HFFc6 (cell line): ENCODE data around the gene PDZRN3. TPM values are rescaled to one million over a fixed set of nuclear protein-coding genes. Genes with fewer than 3 reads are reported as not detected.

Experiments
- DNase-seq: peaks from one replicate; pipeline ENCODE4 v3.0.0-alpha.2; 2018
- H3K27ac Mint-ChIP-seq: 2 replicates; pipeline ENCODE4 v1.8.0; 2020; ENCODE audit warnings: mild to moderate bottlenecking, mixed read lengths
- H3K27me3 Mint-ChIP-seq: 2 replicates; pipeline ENCODE4 v1.8.0; 2021; ENCODE audit warnings: mild to moderate bottlenecking, moderate library complexity, mixed read lengths; ENCODE audit not compliant: insufficient read depth
- H3K36me3 Mint-ChIP-seq: 2 replicates; pipeline ENCODE4 v1.8.0; 2021; ENCODE audit warnings: low read depth, mixed read lengths
- H3K4me1 Mint-ChIP-seq: 2 replicates; pipeline ENCODE4 v1.8.0; 2020; ENCODE audit warnings: low read depth, mixed read lengths
- H3K4me3 Mint-ChIP-seq: 2 replicates; pipeline ENCODE4 v1.8.0; 2020; ENCODE audit warnings: mild to moderate bottlenecking, moderate library complexity, mixed read lengths
- H3K9me3 Mint-ChIP-seq: 2 replicates; pipeline ENCODE4 v1.8.0; 2020; ENCODE audit warnings: mild to moderate bottlenecking, mixed read lengths
- total RNA-seq, 6 experiments: library from RNA; stranded (reverse); fragmentation: NEBNext Ultra II Directional; extraction: Animal tissue kit (Norgen Biotek cat#: 25700); gene quantifications; 2 replicates in 1 of 6; 3 replicates in 5 of 6; pipeline ENCODE4 v1.2.3, GENCODE V29; 2021
- TF ChIP-seq, protein P1 (sequence below): fragments of 200-600 bp; sonication (generic); IDR thresholded peaks from 2 replicates; pipeline ENCODE4 v1.5.0; 2021; ENCODE audit warnings: antibody characterized with exemption, mild to moderate bottlenecking

PDZRN3 gene
- total RNA-seq, 6 experiments from 2014 or later: 15.1 to 18.5 (median 16.7) TPM

DNA sequence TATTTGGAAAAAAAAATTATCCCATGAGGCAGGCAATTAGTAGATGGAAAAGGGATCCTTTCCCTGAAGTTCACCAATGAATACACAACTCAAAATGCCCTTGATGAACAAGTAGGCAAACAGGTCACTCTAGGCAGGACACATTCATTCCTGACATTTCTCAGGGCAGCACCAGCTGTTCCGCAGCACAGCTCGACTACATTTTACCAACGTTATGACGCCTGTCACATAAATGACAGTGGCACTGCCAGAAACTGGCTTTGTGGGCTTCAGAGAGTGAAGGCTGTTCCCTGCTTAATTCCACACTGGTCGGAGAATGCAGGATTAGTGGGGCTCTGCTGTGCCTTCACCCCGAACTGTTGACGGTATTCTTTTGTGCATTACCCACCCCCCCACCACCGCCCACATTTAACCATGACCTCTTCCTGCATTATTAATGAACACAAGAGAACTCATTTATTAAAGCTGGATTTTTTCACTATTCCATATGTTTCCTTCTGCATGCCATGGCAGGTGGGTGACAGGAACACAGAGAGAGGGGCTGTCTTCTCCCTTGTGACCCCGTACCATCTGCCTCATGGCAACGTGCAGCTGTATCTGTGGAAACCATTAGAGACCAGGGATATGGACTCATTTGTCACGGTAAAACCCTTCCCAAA is 197.6 kb downstream of the PDZRN3 start:
- peaks cover 2% of the 10 kb centered on the region for H3K9me3 Mint-ChIP-seq
- no peak overlapping the region for H3K4me3 Mint-ChIP-seq
- H3K27me3 Mint-ChIP-seq: peaks cover 2% of the 10 kb centered on the region; the same call in 1 of the 2 replicates
- H3K36me3 Mint-ChIP-seq: peaks cover 2% of the 10 kb centered on the region
- no peak overlapping the region for H3K27ac Mint-ChIP-seq
- TF ChIP-seq, protein P1, sequence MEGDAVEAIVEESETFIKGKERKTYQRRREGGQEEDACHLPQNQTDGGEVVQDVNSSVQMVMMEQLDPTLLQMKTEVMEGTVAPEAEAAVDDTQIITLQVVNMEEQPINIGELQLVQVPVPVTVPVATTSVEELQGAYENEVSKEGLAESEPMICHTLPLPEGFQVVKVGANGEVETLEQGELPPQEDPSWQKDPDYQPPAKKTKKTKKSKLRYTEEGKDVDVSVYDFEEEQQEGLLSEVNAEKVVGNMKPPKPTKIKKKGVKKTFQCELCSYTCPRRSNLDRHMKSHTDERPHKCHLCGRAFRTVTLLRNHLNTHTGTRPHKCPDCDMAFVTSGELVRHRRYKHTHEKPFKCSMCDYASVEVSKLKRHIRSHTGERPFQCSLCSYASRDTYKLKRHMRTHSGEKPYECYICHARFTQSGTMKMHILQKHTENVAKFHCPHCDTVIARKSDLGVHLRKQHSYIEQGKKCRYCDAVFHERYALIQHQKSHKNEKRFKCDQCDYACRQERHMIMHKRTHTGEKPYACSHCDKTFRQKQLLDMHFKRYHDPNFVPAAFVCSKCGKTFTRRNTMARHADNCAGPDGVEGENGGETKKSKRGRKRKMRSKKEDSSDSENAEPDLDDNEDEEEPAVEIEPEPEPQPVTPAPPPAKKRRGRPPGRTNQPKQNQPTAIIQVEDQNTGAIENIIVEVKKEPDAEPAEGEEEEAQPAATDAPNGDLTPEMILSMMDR: no peak
- DNase-seq: no peak
- peaks cover 22% of the 10 kb centered on the region for H3K4me1 Mint-ChIP-seq

DNA sequence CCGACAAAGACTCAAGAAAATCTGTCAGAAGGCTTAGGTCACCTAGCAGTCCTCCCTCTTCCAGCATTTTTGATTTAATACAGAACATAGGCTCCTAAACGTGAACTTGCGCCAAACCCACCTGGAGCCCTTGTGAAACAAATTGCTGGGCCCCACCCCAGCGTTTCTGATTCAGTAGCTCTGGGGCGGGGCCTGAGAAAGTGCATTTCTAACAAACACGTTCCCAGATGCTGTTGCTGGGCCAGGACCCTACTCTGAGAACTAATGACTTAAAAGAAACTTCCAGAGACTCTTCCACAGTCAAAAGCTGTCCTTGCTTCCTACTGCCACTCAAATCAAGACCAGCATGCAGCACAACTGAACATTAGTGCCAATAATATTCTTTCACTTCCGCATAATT is 198.1 kb downstream of the PDZRN3 start:
- Mint-ChIP-seq H3K4me3 (no peak overlapping the region), H3K27ac (no peak overlapping the region), H3K36me3 (peaks cover 7% of the 10 kb centered on the region), H3K27me3 (peaks cover 2% of the 10 kb centered on the region; the same call in 1 of the 2 replicates), H3K4me1 (peaks cover 18% of the 10 kb centered on the region), H3K9me3 (peaks cover 6% of the 10 kb centered on the region)
- no peak for DNase-seq
- TF ChIP-seq, protein P1: no peak

DNA sequence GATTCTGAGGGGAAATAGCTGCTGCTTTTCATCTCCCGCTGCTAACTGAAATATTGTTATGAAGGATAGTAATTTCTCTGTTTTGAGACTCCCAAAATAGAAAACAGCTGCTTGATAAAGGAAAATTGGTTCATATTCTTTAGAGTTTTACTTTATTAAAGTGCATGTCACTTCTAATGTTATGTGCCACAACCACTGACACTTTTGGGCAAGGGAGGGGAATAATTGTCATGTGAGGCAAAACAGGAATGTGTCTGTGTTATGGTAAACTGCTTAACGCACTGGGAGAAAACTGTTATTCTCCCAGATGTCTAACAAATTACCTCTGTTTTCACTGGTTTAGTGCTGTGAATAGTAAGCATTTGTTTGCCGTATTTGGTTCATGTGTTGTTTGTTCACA is 201.6 kb downstream of the PDZRN3 start:
- no peak overlapping the region for H3K27ac Mint-ChIP-seq
- TF ChIP-seq, protein P1: no peak

DNA sequence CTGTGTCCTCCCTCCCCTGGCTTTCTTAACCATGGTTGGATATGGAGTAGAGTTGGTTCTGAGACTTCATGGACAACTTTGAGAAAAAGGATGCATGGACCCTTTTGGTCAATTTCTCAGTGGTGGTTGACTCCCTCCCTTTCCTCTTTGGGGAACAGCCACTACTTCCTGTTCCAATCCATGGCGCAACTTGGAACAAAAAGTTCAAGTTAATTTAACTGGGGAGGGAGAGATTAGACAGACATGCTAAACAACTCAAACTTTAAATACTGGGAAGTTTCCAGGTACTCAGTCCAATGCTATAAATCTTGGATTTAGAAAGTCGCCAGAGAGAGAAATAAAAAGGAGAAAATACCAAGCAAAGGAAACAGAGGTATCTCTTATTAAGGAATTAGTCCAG is 202.2 kb downstream of the PDZRN3 start:
- H3K27me3 Mint-ChIP-seq: no peaks in the 10 kb centered on the region; the same call in 1 of the 2 replicates
- TF ChIP-seq, protein P1: no peak
- H3K36me3 Mint-ChIP-seq: peaks cover 7% of the 10 kb centered on the region
- H3K27ac Mint-ChIP-seq: no peak overlapping the region
- H3K4me1 Mint-ChIP-seq: peaks cover 51% of the 10 kb centered on the region
- no peak for DNase-seq
- H3K4me3 Mint-ChIP-seq: no peak overlapping the region; the same call in 1 of the 2 replicates
- peaks cover 6% of the 10 kb centered on the region for H3K9me3 Mint-ChIP-seq

More for the DNA sequence above, 201.6 kb downstream of the PDZRN3 start:
- Mint-ChIP-seq H3K4me3 (no peak overlapping the region), H3K36me3 (peaks cover 7% of the 10 kb centered on the region), H3K9me3 (peaks cover 6% of the 10 kb centered on the region), H3K27me3 (no peaks in the 10 kb centered on the region; the same call in 1 of the 2 replicates), H3K4me1 (peaks cover 46% of the 10 kb centered on the region)
- DNase-seq: no peak

DNA sequence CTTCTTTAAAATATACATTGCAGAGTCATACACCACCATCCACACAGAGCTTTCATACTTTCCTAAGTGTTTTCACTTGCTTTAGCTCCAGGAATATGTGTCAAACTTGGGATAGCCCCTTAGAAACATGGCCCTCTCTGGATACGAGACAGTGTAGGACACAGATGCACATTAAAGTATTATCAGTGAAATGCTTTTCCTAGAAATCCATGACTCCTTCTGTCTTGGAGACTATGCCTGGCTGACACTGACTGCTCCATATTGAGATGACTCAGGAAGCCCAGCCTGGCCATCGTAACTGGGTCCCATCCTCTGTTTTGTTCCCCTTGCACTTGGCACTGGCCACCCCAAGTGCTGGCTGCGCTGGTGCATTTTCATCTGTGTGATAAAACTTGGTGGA is 204.8 kb downstream of the PDZRN3 start:
- peaks cover 55% of the 10 kb centered on the region for H3K4me1 Mint-ChIP-seq
- peaks cover 7% of the 10 kb centered on the region for H3K36me3 Mint-ChIP-seq
- peaks cover 6% of the 10 kb centered on the region for H3K9me3 Mint-ChIP-seq
- DNase-seq: peak; percentile 28
- H3K4me3 Mint-ChIP-seq: peak overlapping the region; percentile 85
- H3K27me3 Mint-ChIP-seq: no peaks in the 10 kb centered on the region; the same call in 1 of the 2 replicates
- TF ChIP-seq, protein P1: no peak
- H3K27ac Mint-ChIP-seq: peak overlapping the region; percentile 93
